Smooth muscle cell (in vitro differentiated cells): ENCODE results near the gene CHI3L1. TPM values are rescaled to one million over a fixed set of nuclear protein-coding genes. Genes with fewer than 3 reads are reported as not detected.

ENCODE experiments used
- DNase-seq: peaks from one replicate; lab custom pipeline; 2025; ENCODE audit not compliant: unreplicated experiment; lab: John Stamatoyannopoulos, UW
- H2AFZ ChIP-seq: fragments of 200-600 bp; sonication (generic); 2 replicates; pipeline ENCODE4 v1.6.0; 2016; ENCODE audit warnings: antibody characterized with exemption, low read depth, mild to moderate bottlenecking
- H3F3A ChIP-seq: fragments of 200-600 bp; sonication (generic); 2 replicates; pipeline ENCODE4 v1.6.0; 2017; ENCODE audit warnings: antibody characterized with exemption, low read depth
- H3K27ac ChIP-seq: fragments of 200-600 bp; sonication (generic); 2 replicates; pipeline ENCODE4 v1.5.1; 2016; ENCODE audit warnings: low read depth, mild to moderate bottlenecking
- H3K27me3 ChIP-seq: fragments of 200-600 bp; sonication (generic); 2 replicates; pipeline ENCODE4 v1.6.1; 2016; ENCODE audit warnings: low read depth, mild to moderate bottlenecking
- H3K36me3 ChIP-seq: fragments of 200-600 bp; sonication (generic); 2 replicates; pipeline ENCODE4 v1.5.1; 2016; ENCODE audit warnings: low read depth
- H3K4me1 ChIP-seq: fragments of 200-600 bp; sonication (generic); 2 replicates; pipeline ENCODE4 v1.5.1; 2016; ENCODE audit warnings: low read depth
- H3K4me2 ChIP-seq: fragments of 200-600 bp; sonication (generic); 2 replicates; pipeline ENCODE4 v1.6.0; 2016; ENCODE audit warnings: mild to moderate bottlenecking
- H3K4me3 ChIP-seq: fragments of 200-600 bp; sonication (generic); 2 replicates; pipeline ENCODE4 v1.5.1; 2016; ENCODE audit warnings: mild to moderate bottlenecking
- H3K79me2 ChIP-seq: fragments of 200-600 bp; sonication (generic); 2 replicates; pipeline ENCODE4 v1.6.0; 2016; ENCODE audit warnings: low read depth, mild to moderate bottlenecking
- H3K9ac ChIP-seq: fragments of 200-600 bp; sonication (generic); 2 replicates; pipeline ENCODE4 v1.6.0; 2016; ENCODE audit warnings: low read depth
- H3K9me3 ChIP-seq: fragments of 200-600 bp; sonication (generic); replicated peaks from 2 replicates; pipeline ENCODE4 v1.5.1; 2016; ENCODE audit warnings: low read depth
- H4K20me1 ChIP-seq: fragments of 200-600 bp; sonication (generic); 2 replicates; pipeline ENCODE4 v1.6.0; 2016; ENCODE audit warnings: low read depth
- WGBS: methylation state at CpG from one replicate; pipeline ENCODE4 v1.1.7; 2016; ENCODE audit warnings: low lambda C conversion rate; 5-methylcytosine and 5-hydroxymethylcytosine counted together
- polyA plus RNA-seq: library from polyadenylated mRNA; unstranded; fragments of >200 nt; fragmentation: Nextera tagmentation; extraction: Ambion mirVana; gene quantifications from 2 replicates; pipeline ENCODE4 v1.2.1, GENCODE V29; 2016
- total RNA-seq: library from RNA; depleted of rRNA; stranded (reverse); fragments of >200 nt; gene quantifications from 2 replicates; pipeline ENCODE4 v1.2.3, GENCODE V29; 2014
- TF ChIP-seq, protein P1 (sequence below): fragments of 200-600 bp; sonication (generic); IDR thresholded peaks from 2 replicates; pipeline ENCODE4 v1.5.1; 2017; ENCODE audit warnings: borderline replicate concordance, mild to moderate bottlenecking, antibody characterized with exemption; ENCODE audit not compliant: insufficient read depth, poor library complexity, severe bottlenecking

CHI3L1 gene
- total and polyA plus RNA-seq, 2 experiments from 2014 or later = 45.4 to 53.6 TPM

GRCh38 chr1:203181586-203182386 lies 4.7 kb downstream of the CHI3L1 start:
- H3K27ac ChIP-seq = no peak overlapping the region
- H3F3A ChIP-seq = peaks cover 9% of the 10 kb centered on the region
- H3K9me3 ChIP-seq = no peaks in the 10 kb centered on the region
- no peak overlapping the region for H3K9ac ChIP-seq
- H3K36me3 ChIP-seq = no peaks in the 10 kb centered on the region
- no peak overlapping the region for H2AFZ ChIP-seq
- no peaks in the 10 kb centered on the region for H3K79me2 ChIP-seq
- no peak overlapping the region for H3K4me3 ChIP-seq
- WGBS = 85% methylated on average over 10 of the region's 10 CpGs
- H4K20me1 ChIP-seq = no peaks in the 10 kb centered on the region
- no peak overlapping the region for H3K4me2 ChIP-seq
- no peak for DNase-seq
- H3K27me3 ChIP-seq = no peaks in the 10 kb centered on the region
- H3K4me1 ChIP-seq = peaks cover 46% of the 10 kb centered on the region
- TF ChIP-seq, protein P1, sequence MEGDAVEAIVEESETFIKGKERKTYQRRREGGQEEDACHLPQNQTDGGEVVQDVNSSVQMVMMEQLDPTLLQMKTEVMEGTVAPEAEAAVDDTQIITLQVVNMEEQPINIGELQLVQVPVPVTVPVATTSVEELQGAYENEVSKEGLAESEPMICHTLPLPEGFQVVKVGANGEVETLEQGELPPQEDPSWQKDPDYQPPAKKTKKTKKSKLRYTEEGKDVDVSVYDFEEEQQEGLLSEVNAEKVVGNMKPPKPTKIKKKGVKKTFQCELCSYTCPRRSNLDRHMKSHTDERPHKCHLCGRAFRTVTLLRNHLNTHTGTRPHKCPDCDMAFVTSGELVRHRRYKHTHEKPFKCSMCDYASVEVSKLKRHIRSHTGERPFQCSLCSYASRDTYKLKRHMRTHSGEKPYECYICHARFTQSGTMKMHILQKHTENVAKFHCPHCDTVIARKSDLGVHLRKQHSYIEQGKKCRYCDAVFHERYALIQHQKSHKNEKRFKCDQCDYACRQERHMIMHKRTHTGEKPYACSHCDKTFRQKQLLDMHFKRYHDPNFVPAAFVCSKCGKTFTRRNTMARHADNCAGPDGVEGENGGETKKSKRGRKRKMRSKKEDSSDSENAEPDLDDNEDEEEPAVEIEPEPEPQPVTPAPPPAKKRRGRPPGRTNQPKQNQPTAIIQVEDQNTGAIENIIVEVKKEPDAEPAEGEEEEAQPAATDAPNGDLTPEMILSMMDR = no peak

DNA sequence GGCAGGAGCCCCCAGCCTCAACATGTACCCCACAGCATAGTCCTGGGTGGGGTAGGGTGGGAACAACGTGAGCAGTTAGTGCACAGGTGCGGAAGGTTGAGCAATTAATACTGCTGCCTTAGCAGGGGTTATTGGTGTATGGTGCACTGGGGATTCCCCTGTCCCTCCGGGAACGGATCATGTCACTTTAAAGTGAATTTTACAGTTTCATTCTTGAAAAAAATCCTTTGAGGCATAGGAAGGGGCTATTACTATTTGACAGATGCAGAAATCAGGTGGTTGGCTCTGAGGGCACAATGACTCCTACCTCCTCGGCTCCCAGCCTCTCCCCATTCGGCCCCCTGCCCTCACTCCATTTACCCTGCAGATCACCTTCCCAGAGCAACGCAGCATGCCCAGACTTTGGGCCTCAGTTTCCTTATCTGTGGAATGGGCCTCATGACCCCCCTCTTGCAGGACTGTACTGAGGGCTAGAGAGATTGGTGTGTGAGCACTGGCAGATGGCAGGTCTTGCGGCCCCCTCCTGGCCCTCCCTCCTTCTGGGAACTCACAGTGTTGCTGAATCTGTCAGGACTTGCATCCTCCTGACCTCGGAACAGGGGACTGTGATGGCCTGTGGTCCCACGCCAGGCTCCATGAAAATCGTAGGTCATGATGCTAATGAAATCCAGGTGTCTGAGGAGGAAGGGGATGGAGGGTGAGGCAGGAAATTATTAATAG lies 5.7 kb downstream of the CHI3L1 start:
- 93% methylated on average over 11 of the region's 11 CpGs for WGBS
- Histone ChIP-seq H3K9me3 (no peaks in the 10 kb centered on the region), H3K36me3 (no peaks in the 10 kb centered on the region), H3K9ac (no peak overlapping the region), H4K20me1 (no peaks in the 10 kb centered on the region), H3F3A (peaks cover 10% of the 10 kb centered on the region), H3K27ac (no peak overlapping the region), H3K27me3 (no peaks in the 10 kb centered on the region), H3K4me3 (no peak overlapping the region), H3K4me2 (no peak overlapping the region), H3K4me1 (peaks cover 36% of the 10 kb centered on the region), H3K79me2 (no peaks in the 10 kb centered on the region), H2AFZ (no peak overlapping the region)
- TF ChIP-seq, protein P1 = no peak
- DNase-seq = no peak

DNA sequence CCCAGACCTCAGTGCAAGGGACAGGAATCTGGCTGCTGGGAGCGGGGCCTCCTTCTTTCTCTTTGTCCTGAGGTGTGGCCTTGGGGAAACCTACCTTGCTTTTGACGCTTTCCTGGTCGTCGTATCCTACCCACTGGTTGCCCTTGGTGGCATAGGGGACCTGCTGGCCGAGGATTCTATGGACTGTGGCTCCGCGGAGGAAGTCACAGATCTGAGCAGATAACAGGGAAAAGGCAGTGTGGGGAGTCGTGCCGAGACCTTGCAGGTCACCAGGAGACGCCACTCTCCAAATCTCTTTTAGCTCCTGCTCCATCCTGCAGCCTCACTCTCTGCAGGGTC lies 6.9 kb downstream of the CHI3L1 start:
- no peak overlapping the region for H2AFZ ChIP-seq

More for the DNA sequence above, 6.9 kb downstream of the CHI3L1 start:
- Histone ChIP-seq H3K27ac (no peak overlapping the region), H3F3A (peaks cover 10% of the 10 kb centered on the region), H3K4me2 (no peak overlapping the region), H3K27me3 (no peaks in the 10 kb centered on the region), H3K4me3 (no peak overlapping the region), H3K9ac (no peak overlapping the region), H3K79me2 (no peaks in the 10 kb centered on the region), H3K9me3 (no peaks in the 10 kb centered on the region), H4K20me1 (no peaks in the 10 kb centered on the region), H3K4me1 (peaks cover 34% of the 10 kb centered on the region), H3K36me3 (no peaks in the 10 kb centered on the region)
- WGBS = 86% methylated on average over 10 of the region's 10 CpGs
- TF ChIP-seq, protein P1 = no peak
- DNase-seq = no peak
